A549 (cell line): ENCODE results near the gene CDR2. TPM values are rescaled to one million over a fixed set of nuclear protein-coding genes. Genes with fewer than 3 reads are reported as not detected.

Experiments
- ATAC-seq, 2 experiments: fragments of 200-7000 bp in 1 of 2; fragments of >200 bp in 1 of 2; cut with Nextera tagmentation in 1 of 2; cut with Tn5 transposase in 1 of 2; 3 replicates each; pipeline versions ENCODE4 v1.8.0 to v1.9.1; 2018 to 2020; ENCODE audit warnings: mild to moderate bottlenecking in 1 of 2, moderate library complexity in 1 of 2
- CTCF ChIA-PET: fragments of 300-600 bp; sonication (Branson Sonifier 250); formaldehyde crosslinking; extraction: SDS; loops from one replicate; lab custom pipeline; 2021; ENCODE audit warnings: antibody characterized with exemption, inconsistent platforms; lab: Yijun Ruan, JAX
- POLR2A ChIA-PET: fragments of 350-600 bp; formaldehyde crosslinking; extraction: SDS; loops from one replicate; lab custom pipeline; 2021; ENCODE audit warnings: antibody characterized with exemption, inconsistent platforms; lab: Yijun Ruan, JAX
- DNase-seq, 2 experiments: peaks; one replicate each; pipeline versions ENCODE4 v3.0.0 to v3.0.0-alpha.2; 2011 to 2016; ENCODE audit warnings: low read depth in 1 of 2, low spot score in 1 of 2
- FAIRE-seq: peaks from 2 replicates; lab custom pipeline; 2011; peaks lifted over from hg19 to GRCh38; lab: Jason Lieb, UNC
- H3K27ac ChIP-seq, 2 experiments: fragments of >200 bp; sonication (Bioruptor Twin); formaldehyde crosslinking; 3 replicates each; pipeline ENCODE4 v1.5.1; 2016 to 2017
- H3K4me1 ChIP-seq: fragments of >200 bp; sonication (Bioruptor Twin); formaldehyde crosslinking; 3 replicates; pipeline ENCODE4 v1.6.1; 2016
- H3K4me2 ChIP-seq: fragments of >200 bp; sonication (Bioruptor Twin); formaldehyde crosslinking; 3 replicates; pipeline ENCODE4 v1.6.1; 2016
- H3K4me3 ChIP-seq: fragments of >200 bp; sonication (Bioruptor Twin); formaldehyde crosslinking; 3 replicates; pipeline ENCODE4 v1.5.1; 2016
- H3K9me3 ChIP-seq: fragments of >200 bp; sonication (Bioruptor Twin); formaldehyde crosslinking; 3 replicates; pipeline ENCODE4 v1.6.1; 2016
- CBX8 ChIP-seq: fragments of 200-600 bp; sonication (generic); IDR thresholded peaks from 2 replicates; pipeline ENCODE4 v1.6.1; 2016
- CEBPB ChIP-seq, 2 experiments: fragments of >200 bp in 1 of 2; sonication (Bioruptor Twin) in 1 of 2; formaldehyde crosslinking in 1 of 2; IDR thresholded peaks; 2 replicates each; pipeline ENCODE4 v1.6.1; 2012 to 2016
- CHD2 ChIP-seq: fragments of 150-350 bp; IDR thresholded peaks from 2 replicates; pipeline ENCODE4 v1.6.1; 2014; ENCODE audit warnings: low read length; ENCODE audit not compliant: partially characterized antibody
- EHF ChIP-seq: fragments of 250-450 bp; sonication (Bioruptor Pico); IDR thresholded peaks from 2 replicates; pipeline ENCODE4 v1.5.0; 2020; ENCODE audit warnings: mild to moderate bottlenecking
- EHMT2 ChIP-seq: fragments of 200-600 bp; sonication (generic); IDR thresholded peaks from 2 replicates; pipeline ENCODE4 v1.6.1; 2016; ENCODE audit warnings: antibody characterized with exemption, low read depth, mild to moderate bottlenecking, moderate library complexity
- EP300 ChIP-seq, 2 experiments: fragments of >200 bp; sonication (Bioruptor Twin); formaldehyde crosslinking; IDR thresholded peaks; 2 replicates in 1 of 2; 3 replicates in 1 of 2; pipeline ENCODE4 v1.6.1; 2016 to 2017
- ESRRA ChIP-seq: fragments of 150-350 bp; IDR thresholded peaks from 2 replicates; pipeline ENCODE4 v1.6.1; 2014; ENCODE audit warnings: mild to moderate bottlenecking, low read length, borderline replicate concordance
- HOXB13 ChIP-seq: fragments of 250-450 bp; sonication (Bioruptor Pico); IDR thresholded peaks from 2 replicates; pipeline ENCODE4 v1.5.0; 2020; ENCODE audit warnings: low read depth, mild to moderate bottlenecking, moderate library complexity
- HOXB5 ChIP-seq: fragments of 250-450 bp; sonication (Bioruptor Pico); IDR thresholded peaks from 2 replicates; pipeline ENCODE4 v1.5.0; 2020; ENCODE audit warnings: mild to moderate bottlenecking, moderate library complexity
- JUNB ChIP-seq: fragments of >200 bp; sonication (Bioruptor Twin); formaldehyde crosslinking; IDR thresholded peaks from 2 replicates; pipeline ENCODE4 v1.6.1; 2016
- KDM1A ChIP-seq: fragments of 200-600 bp; sonication (generic); IDR thresholded peaks from 2 replicates; pipeline ENCODE4 v1.6.1; 2016; ENCODE audit warnings: low read depth, mild to moderate bottlenecking
- KDM5A ChIP-seq: fragments of 200-600 bp; sonication (generic); IDR thresholded peaks from 2 replicates; pipeline ENCODE4 v1.6.1; 2016; ENCODE audit warnings: antibody characterized with exemption, mild to moderate bottlenecking
- MYC ChIP-seq: IDR thresholded peaks from 2 replicates; pipeline ENCODE4 v1.6.1; 2012; ENCODE audit warnings: mild to moderate bottlenecking, inconsistent platforms, low read length, improper control_type of control experiment, borderline replicate concordance
- NFE2L2 ChIP-seq: fragments of 150-350 bp; conservative IDR thresholded peaks from 2 replicates; pipeline ENCODE4 v1.6.1; 2014; ENCODE audit warnings: low read length
- PHF8 ChIP-seq: fragments of 200-600 bp; sonication (generic); IDR thresholded peaks from 2 replicates; pipeline ENCODE4 v1.6.1; 2016; ENCODE audit warnings: low read depth, mild to moderate bottlenecking, antibody characterized with exemption, moderate library complexity, borderline replicate concordance
- RAD21 ChIP-seq, 2 experiments: fragments of >200 bp in 1 of 2; sonication (Bioruptor Twin) in 1 of 2; formaldehyde crosslinking in 1 of 2; IDR thresholded peaks in 1 of 2; conservative IDR thresholded peaks in 1 of 2; 2 replicates in 1 of 2; 3 replicates in 1 of 2; pipeline ENCODE4 v1.6.1; 2012 to 2018; ENCODE audit warnings: inconsistent platforms in 1 of 2
- RARB ChIP-seq: fragments of 250-450 bp; sonication (Bioruptor Pico); IDR thresholded peaks from 2 replicates; pipeline ENCODE4 v1.8.0; 2021; ENCODE audit warnings: mild to moderate bottlenecking, moderate library complexity
- SMC3 ChIP-seq: fragments of >200 bp; sonication (Bioruptor Twin); formaldehyde crosslinking; IDR thresholded peaks from 3 replicates; pipeline ENCODE4 v1.6.1; 2018; ENCODE audit warnings: inconsistent platforms
- ZSCAN20 ChIP-seq: fragments of 250-450 bp; sonication (Bioruptor Pico); IDR thresholded peaks from 2 replicates; pipeline ENCODE4 v1.8.0; 2022; ENCODE audit warnings: mild to moderate bottlenecking, moderate library complexity
- WGBS: methylation state at CpG from one replicate; pipeline ENCODE4 v1.1.6; 2017; ENCODE audit errors: missing lambda C conversion rate; 5-methylcytosine and 5-hydroxymethylcytosine counted together
- polyA plus RNA-seq, 4 experiments: library from polyadenylated mRNA; depleted of rRNA in 3 of 4; stranded (reverse); fragments of >200 nt; fragmentation: RNase III in 1 of 4; extraction: RNeasy Plus Mini Kit Qiagen cat#74134 plus additional on column Dnase treatment in 1 of 4; gene quantifications; 2 replicates in 3 of 4; 3 replicates in 1 of 4; pipeline ENCODE4 v1.2.3, GENCODE V29; 2011 to 2017
- TF ChIP-seq, protein P1 (sequence below): fragments of 250-450 bp; sonication (Bioruptor Pico); IDR thresholded peaks from 2 replicates; pipeline ENCODE4 v1.5.0; 2020; ENCODE audit warnings: low read depth, mild to moderate bottlenecking, moderate library complexity
- TF ChIP-seq, protein P2 (sequence below): IDR thresholded peaks from 2 replicates; pipeline ENCODE4 v1.6.1; 2012; ENCODE audit warnings: low read depth, borderline replicate concordance
- TF ChIP-seq, protein P3 (sequence below): IDR thresholded peaks from 2 replicates; pipeline ENCODE4 v1.6.1; 2012
- TF ChIP-seq, protein P4 (sequence below): fragments of >200 bp; sonication (Bioruptor Twin); formaldehyde crosslinking; IDR thresholded peaks from 3 replicates; pipeline ENCODE4 v1.5.1; 2016
- TF ChIP-seq, protein P5 (sequence below): fragments of 200-600 bp; sonication (generic); IDR thresholded peaks from 2 replicates; pipeline ENCODE4 v1.6.1; 2016; ENCODE audit warnings: antibody characterized with exemption, mild to moderate bottlenecking, moderate library complexity

CDR2 gene
- polyA plus RNA-seq, 2 of the 4 experiments (the other 2 are of a cell fraction), result 29.3 to 44.3 TPM

DNA sequence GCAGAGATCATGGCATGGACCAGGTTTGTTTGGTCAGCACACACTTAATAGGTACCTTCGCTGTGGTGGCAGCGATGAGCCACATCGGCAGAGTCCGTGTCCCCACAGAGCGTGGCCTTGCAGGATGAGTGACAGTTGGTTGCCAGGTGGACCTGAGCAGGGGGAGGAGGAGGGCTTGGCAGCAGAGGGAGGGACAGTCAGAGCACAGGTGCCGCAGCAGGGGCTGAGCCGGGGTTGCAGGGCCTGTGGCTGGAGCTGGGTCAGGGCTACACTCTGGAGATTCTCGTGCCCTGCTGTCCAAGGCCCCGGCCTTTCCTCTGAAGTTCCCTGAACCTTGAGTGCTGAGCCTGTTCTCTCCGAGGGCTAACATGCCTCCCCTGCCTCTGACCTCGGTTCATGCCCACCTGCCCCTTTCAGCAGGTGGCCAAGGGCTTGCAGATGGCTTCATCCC, 52.4 kb downstream of the CDR2 start (continued):
- TF ChIP-seq EHMT2 (no peak), ZSCAN20 (CRISPR knock-in tag) (no peak), ESRRA (no peak), HOXB13 (CRISPR knock-in tag) (no peak), CHD2 (no peak)

- peak; percentile 72 to 84 for DNase-seq
- Histone ChIP-seq H3K4me2 (no peak overlapping the region), H3K4me1 (no peaks in the 10 kb centered on the region), H3K27ac (peak overlapping the region in 1 of 2 experiments; percentile 50; a peak in 3 of 6 replicates), H3K4me3 (no peak overlapping the region), H3K9me3 (no peaks in the 10 kb centered on the region)
- peak; percentile 83 for FAIRE-seq
- CTCF ChIA-PET, result interaction anchor here (0.6 to 9.8 kb wide), 29 partner anchors 8 to 1547 kb away, joined by 3 to 160 read pairs (median 4); partner anchors contain the start of genes DNAH3, EEF2K, LDAF1 and POLR3E
- TF ChIP-seq SMC3 (peak; percentile 88), CEBPB (IDR thresholded peaks at IDR 0.05) (peak in 1 of 2 experiments; percentile 33; a peak in 1 of 4 replicates), KDM5A (no peak), RAD21 (conservative IDR thresholded peaks at IDR 0.05 in 1 of 2, IDR thresholded peaks at IDR 0.05 in 1 of 2) (peak; percentile 94 to 97), MYC (peak; percentile 72; the same call in 1 of the 2 replicates), EHF (no peak), HOXB5 (CRISPR knock-in tag) (no peak), KDM1A (no peak)
- TF ChIP-seq, protein P1, sequence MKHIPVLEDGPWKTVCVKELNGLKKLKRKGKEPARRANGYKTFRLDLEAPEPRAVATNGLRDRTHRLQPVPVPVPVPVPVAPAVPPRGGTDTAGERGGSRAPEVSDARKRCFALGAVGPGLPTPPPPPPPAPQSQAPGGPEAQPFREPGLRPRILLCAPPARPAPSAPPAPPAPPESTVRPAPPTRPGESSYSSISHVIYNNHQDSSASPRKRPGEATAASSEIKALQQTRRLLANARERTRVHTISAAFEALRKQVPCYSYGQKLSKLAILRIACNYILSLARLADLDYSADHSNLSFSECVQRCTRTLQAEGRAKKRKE (CRISPR knock-in tag), result no peak
- TF ChIP-seq, protein P2, sequence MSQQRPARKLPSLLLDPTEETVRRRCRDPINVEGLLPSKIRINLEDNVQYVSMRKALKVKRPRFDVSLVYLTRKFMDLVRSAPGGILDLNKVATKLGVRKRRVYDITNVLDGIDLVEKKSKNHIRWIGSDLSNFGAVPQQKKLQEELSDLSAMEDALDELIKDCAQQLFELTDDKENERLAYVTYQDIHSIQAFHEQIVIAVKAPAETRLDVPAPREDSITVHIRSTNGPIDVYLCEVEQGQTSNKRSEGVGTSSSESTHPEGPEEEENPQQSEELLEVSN, result no peak
- TF ChIP-seq, protein P3, sequence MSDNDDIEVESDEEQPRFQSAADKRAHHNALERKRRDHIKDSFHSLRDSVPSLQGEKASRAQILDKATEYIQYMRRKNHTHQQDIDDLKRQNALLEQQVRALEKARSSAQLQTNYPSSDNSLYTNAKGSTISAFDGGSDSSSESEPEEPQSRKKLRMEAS, result peak; percentile 66
- TF ChIP-seq, protein P4, sequence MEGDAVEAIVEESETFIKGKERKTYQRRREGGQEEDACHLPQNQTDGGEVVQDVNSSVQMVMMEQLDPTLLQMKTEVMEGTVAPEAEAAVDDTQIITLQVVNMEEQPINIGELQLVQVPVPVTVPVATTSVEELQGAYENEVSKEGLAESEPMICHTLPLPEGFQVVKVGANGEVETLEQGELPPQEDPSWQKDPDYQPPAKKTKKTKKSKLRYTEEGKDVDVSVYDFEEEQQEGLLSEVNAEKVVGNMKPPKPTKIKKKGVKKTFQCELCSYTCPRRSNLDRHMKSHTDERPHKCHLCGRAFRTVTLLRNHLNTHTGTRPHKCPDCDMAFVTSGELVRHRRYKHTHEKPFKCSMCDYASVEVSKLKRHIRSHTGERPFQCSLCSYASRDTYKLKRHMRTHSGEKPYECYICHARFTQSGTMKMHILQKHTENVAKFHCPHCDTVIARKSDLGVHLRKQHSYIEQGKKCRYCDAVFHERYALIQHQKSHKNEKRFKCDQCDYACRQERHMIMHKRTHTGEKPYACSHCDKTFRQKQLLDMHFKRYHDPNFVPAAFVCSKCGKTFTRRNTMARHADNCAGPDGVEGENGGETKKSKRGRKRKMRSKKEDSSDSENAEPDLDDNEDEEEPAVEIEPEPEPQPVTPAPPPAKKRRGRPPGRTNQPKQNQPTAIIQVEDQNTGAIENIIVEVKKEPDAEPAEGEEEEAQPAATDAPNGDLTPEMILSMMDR, result peak; percentile 96
- POLR2A ChIA-PET, result no interaction called here
- 39% methylated on average over 15 of the region's 16 CpGs for WGBS
- ATAC-seq, result peak; percentile 61 to 81; a peak in 5 of 6 replicates
Observed at GRCh38 chr16:22321340-22322001, 52.9 kb downstream of the CDR2 start.

- CTCF ChIA-PET, result interaction anchor here (0.6 to 9.8 kb wide), 28 partner anchors 9 to 1546 kb away, joined by 3 to 160 read pairs (median 4); partner anchors contain the start of genes DNAH3, EEF2K, LDAF1 and POLR3E
- Histone ChIP-seq H3K4me1 (no peaks in the 10 kb centered on the region), H3K4me3 (no peak overlapping the region), H3K27ac (no peak overlapping the region), H3K9me3 (no peaks in the 10 kb centered on the region), H3K4me2 (no peak overlapping the region)
- ATAC-seq (no peak), DNase-seq (no peak), FAIRE-seq (no peak)
- POLR2A ChIA-PET, result interaction anchor here (0.7 kb wide), 1 partner anchor 1020 kb away, joined by 5 read pairs; no protein-coding TSS in a partner anchor
- WGBS, result 69% methylated on average over 13 of the region's 13 CpGs
- TF ChIP-seq SMC3 (no peak), CEBPB (IDR thresholded peaks at IDR 0.05) (no peak), EHF (no peak), EP300 (IDR thresholded peaks at IDR 0.05) (no peak), CBX8 (no peak), NFE2L2 (no peak), RARB (CRISPR knock-in tag) (no peak), PHF8 (no peak), JUNB (no peak)
- TF ChIP-seq, protein P1 (CRISPR knock-in tag), result no peak
- TF ChIP-seq, protein P5, sequence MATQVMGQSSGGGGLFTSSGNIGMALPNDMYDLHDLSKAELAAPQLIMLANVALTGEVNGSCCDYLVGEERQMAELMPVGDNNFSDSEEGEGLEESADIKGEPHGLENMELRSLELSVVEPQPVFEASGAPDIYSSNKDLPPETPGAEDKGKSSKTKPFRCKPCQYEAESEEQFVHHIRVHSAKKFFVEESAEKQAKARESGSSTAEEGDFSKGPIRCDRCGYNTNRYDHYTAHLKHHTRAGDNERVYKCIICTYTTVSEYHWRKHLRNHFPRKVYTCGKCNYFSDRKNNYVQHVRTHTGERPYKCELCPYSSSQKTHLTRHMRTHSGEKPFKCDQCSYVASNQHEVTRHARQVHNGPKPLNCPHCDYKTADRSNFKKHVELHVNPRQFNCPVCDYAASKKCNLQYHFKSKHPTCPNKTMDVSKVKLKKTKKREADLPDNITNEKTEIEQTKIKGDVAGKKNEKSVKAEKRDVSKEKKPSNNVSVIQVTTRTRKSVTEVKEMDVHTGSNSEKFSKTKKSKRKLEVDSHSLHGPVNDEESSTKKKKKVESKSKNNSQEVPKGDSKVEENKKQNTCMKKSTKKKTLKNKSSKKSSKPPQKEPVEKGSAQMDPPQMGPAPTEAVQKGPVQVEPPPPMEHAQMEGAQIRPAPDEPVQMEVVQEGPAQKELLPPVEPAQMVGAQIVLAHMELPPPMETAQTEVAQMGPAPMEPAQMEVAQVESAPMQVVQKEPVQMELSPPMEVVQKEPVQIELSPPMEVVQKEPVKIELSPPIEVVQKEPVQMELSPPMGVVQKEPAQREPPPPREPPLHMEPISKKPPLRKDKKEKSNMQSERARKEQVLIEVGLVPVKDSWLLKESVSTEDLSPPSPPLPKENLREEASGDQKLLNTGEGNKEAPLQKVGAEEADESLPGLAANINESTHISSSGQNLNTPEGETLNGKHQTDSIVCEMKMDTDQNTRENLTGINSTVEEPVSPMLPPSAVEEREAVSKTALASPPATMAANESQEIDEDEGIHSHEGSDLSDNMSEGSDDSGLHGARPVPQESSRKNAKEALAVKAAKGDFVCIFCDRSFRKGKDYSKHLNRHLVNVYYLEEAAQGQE, result no peak
Observed at GRCh38 chr16:22320572-22321339, 53.7 kb downstream of the CDR2 start.
